Hepatocyte (in vitro differentiated cells): ENCODE data around the gene PDE7B.

Source experiments
- CTCF ChIP-seq: fragments of 200-600 bp; sonication (generic); IDR thresholded peaks from 2 replicates; pipeline ENCODE4 v1.5.1; 2016; ENCODE audit warnings: antibody characterized with exemption, mild to moderate bottlenecking; ENCODE audit not compliant: poor library complexity
- EZH2 ChIP-seq: fragments of 200-600 bp; sonication (generic); IDR thresholded peaks from 2 replicates; pipeline ENCODE4 v1.6.1; 2016; ENCODE audit warnings: antibody characterized with exemption, mild to moderate bottlenecking, borderline replicate concordance

GRCh38 chr6:135828021-135828420 lies 23.5 kb upstream of the PDE7B start:
- TF ChIP-seq CTCF (no peak), EZH2 (no peak)
